SK-N-MC (cell line): ENCODE results near the gene XRCC4.
"Not testable (repeated sequence)": the region's sequence is repeated elsewhere in the genome, so short reads cannot be mapped to it uniquely, and the experiment has no call there.

Experiments
- DNase-seq: peaks from one replicate; pipeline ENCODE4 v3.0.0-alpha.2; 2011; ENCODE audit warnings: low read depth, low spot score
- H3K27ac ChIP-seq: fragments of 200-600 bp; sonication (generic); 2 replicates; pipeline ENCODE4 v1.5.1; 2016; ENCODE audit warnings: mixed run types
- H3K36me3 ChIP-seq: fragments of 200-600 bp; sonication (generic); 2 replicates; pipeline ENCODE4 v1.6.1; 2017; ENCODE audit warnings: antibody characterized with exemption, low read length, mixed read lengths; ENCODE audit not compliant: insufficient read depth
- H3K4me3 ChIP-seq: fragments of 200-600 bp; sonication (generic); 2 replicates; pipeline ENCODE4 v1.5.1; 2016
- H3K9ac ChIP-seq: fragments of 200-600 bp; sonication (generic); 2 replicates; pipeline ENCODE4 v1.8.0; 2017; ENCODE audit warnings: mixed run types, mixed read lengths; ENCODE audit not compliant: insufficient read length
- H3K9me3 ChIP-seq: fragments of 200-600 bp; sonication (generic); 2 replicates; pipeline ENCODE4 v1.6.1; 2017; ENCODE audit warnings: low read depth, mild to moderate bottlenecking, antibody characterized with exemption, low read length, moderate library complexity, mixed read lengths
- EZH2 ChIP-seq: fragments of 200-600 bp; sonication (generic); IDR thresholded peaks from one replicate; pipeline ENCODE4 v1.6.1; 2017; ENCODE audit warnings: antibody characterized with exemption
- FOXP2 ChIP-seq: optimal IDR thresholded peaks from 2 replicates; pipeline ENCODE3; 2011; ENCODE audit warnings: mild to moderate bottlenecking, moderate library complexity; ENCODE audit not compliant: insufficient read depth; ENCODE audit errors: extremely low read length, control extremely low read depth
- POLR2AphosphoS5 ChIP-seq: IDR thresholded peaks from 2 replicates; pipeline ENCODE4 v1.6.1; 2012; ENCODE audit warnings: mild to moderate bottlenecking, low read depth, low read length, borderline replicate concordance

Gene XRCC4

GRCh38 chr5:83251849-83252248, 174.5 kb downstream of the XRCC4 start:
- Histone ChIP-seq H3K4me3 (no peak overlapping the region), H3K9me3 (no peaks in the 10 kb centered on the region), H3K9ac (no peak overlapping the region), H3K27ac (no peak overlapping the region), H3K36me3 (no peaks in the 10 kb centered on the region)
- no peak for DNase-seq
- TF ChIP-seq EZH2 (no peak), POLR2AphosphoS5 (no peak), FOXP2 (no peak)

DNA sequence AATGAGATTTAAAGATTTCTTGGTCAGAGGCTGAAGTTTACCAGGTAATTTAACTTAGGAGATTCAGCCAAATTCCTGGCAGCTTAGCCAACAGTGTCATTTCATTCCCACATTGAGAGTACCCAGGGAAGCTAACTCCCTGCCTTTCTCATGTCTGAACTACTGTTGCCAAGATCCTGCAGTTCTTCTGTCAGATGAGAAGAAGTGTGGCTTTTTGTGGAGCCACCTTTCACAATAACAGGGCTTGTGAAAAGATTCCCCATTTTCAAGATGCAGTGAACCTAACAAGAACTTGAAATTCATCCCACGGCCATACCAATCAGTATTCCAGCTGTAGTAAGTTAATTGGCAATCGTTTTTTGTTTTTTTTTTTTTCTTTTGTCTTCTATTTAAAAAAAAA, 176.4 kb downstream of the XRCC4 start:
- no peak overlapping the region for H3K4me3 ChIP-seq
- DNase-seq = no peak
- H3K27ac ChIP-seq = no peak overlapping the region
- no peak overlapping the region for H3K9ac ChIP-seq
- no peaks in the 10 kb centered on the region for H3K36me3 ChIP-seq
- TF ChIP-seq EZH2 (no peak), POLR2AphosphoS5 (no peak), FOXP2 (no peak)
- no peaks in the 10 kb centered on the region for H3K9me3 ChIP-seq

- no peaks in the 10 kb centered on the region for H3K9me3 ChIP-seq
- no peak for DNase-seq
Measured at GRCh38 chr5:83255268-83255667, 177.9 kb downstream of the XRCC4 start.

DNA sequence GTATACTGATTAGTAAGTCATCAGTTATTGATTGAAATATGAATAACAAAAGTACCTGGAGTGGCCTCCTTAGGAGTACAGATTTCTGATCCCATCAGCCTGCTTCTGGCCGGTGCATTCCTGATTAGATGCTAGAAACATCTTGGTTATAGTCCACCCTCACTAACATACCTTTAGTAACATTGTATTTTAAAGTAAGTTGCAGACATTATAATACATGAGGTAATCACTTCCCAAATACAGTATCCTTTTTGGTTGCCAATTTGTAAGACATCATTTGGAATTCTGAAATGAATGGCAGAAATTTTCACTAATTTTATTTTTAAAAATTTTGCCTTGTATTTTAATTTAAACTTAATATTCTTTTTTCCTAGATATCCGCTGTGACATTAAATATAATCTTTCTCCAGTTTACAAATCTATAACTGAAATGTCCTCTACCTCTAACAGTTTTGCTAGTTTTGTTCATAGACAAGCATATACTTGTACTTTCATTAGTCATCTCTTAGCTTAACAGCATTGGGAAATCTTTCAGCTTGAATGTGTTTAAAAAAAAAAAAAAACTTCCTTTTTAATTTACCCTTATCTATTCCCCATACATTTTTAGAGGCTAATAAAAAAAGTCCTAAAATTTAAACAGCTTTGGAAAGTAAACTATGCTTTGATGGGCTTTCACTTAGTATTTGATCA, 178.9 kb downstream of the XRCC4 start:
- H3K9me3 ChIP-seq = no peaks in the 10 kb centered on the region
- H3K9ac ChIP-seq = no peak overlapping the region
- TF ChIP-seq EZH2 (no peak), POLR2AphosphoS5 (no peak), FOXP2 (no peak)
- H3K4me3 ChIP-seq = no peak overlapping the region
- DNase-seq = no peak
- H3K36me3 ChIP-seq = no peaks in the 10 kb centered on the region
- no peak overlapping the region for H3K27ac ChIP-seq

More at GRCh38 chr5:83255268-83255667, 177.9 kb downstream of the XRCC4 start:
- TF ChIP-seq EZH2 = no peak
- H3K36me3 ChIP-seq = no peaks in the 10 kb centered on the region
- H3K4me3 ChIP-seq = no peak overlapping the region
- no peak overlapping the region for H3K27ac ChIP-seq
- no peak overlapping the region for H3K9ac ChIP-seq

DNA sequence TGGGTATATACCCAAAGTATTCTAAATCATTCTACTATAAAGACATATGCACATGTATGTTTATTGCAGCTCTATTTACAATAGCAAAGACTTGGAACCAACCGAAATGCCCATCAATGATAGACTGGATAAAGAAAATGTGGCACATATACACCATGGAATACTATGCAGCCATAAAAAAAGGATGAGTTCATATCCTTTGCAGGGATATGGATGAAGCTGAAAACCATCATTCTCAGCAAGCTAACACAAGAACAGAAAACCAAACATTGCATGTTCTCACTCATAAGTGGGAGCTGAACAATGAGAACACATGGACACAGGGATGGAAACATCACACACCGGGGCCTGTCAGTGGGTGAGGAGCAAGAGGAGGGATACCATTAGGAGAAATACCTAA, 180.3 kb downstream of the XRCC4 start:
- not testable (repeated sequence) for H3K27ac ChIP-seq, H3K9me3 ChIP-seq, DNase-seq, H3K9ac ChIP-seq, H3K36me3 ChIP-seq, H3K4me3 ChIP-seq

DNA sequence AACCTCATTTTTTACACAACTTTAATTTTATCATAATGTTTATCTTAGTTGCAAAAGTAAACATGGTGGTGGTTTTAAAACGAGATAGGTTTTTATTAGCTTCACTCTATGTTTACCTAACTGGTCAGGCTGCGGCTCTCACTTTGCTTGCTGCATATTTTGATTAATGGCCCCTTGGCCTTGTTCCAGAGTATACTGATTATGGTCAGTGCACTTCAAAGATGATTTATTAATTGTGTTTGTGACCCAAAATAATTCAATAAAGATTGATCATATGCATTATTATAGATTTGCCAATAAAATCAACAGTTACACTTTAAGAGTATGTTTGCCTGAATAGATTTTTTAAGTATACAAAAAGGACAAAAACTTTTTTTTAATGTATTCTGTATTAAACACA, 188.0 kb downstream of the XRCC4 start:
- no peak overlapping the region for H3K27ac ChIP-seq
- H3K4me3 ChIP-seq = no peak overlapping the region
- DNase-seq = no peak
- no peaks in the 10 kb centered on the region for H3K9me3 ChIP-seq
- no peak overlapping the region for H3K9ac ChIP-seq
- H3K36me3 ChIP-seq = no peaks in the 10 kb centered on the region
- TF ChIP-seq FOXP2 = no peak
- TF ChIP-seq POLR2AphosphoS5 = no peak

DNA sequence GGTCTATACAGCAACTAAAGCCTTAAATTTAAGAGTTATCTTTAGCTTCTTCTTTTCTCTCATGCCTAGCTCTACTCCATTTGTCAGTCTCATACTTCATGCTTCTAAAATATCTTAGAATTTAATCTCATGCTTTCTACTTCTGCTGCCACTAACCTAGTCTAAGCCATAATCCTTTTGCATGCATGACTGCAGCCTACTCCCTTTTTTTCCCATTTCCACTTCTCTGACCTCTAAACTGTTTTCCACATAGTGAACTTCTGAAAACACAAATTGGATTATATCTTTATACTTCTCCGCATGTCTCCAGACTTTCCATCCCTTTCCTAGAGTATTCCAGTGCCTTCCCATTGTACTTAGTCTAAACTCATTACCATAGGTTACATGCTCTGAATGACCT, 193.0 kb downstream of the XRCC4 start:
- Histone ChIP-seq H3K4me3 (no peak overlapping the region), H3K9me3 (no peaks in the 10 kb centered on the region), H3K27ac (no peak overlapping the region), H3K9ac (no peak overlapping the region), H3K36me3 (no peaks in the 10 kb centered on the region)
- no peak for TF ChIP-seq POLR2AphosphoS5
- TF ChIP-seq EZH2 = no peak
- no peak for DNase-seq

GRCh38 chr5:83277154-83277553, 199.8 kb downstream of the XRCC4 start:
- no peak overlapping the region for H3K9ac ChIP-seq
- H3K4me3 ChIP-seq = no peak overlapping the region
- H3K9me3 ChIP-seq = no peaks in the 10 kb centered on the region
- no peak overlapping the region for H3K27ac ChIP-seq
- no peaks in the 10 kb centered on the region for H3K36me3 ChIP-seq
- DNase-seq = no peak
- TF ChIP-seq POLR2AphosphoS5 (no peak), FOXP2 (no peak), EZH2 (no peak)

DNA sequence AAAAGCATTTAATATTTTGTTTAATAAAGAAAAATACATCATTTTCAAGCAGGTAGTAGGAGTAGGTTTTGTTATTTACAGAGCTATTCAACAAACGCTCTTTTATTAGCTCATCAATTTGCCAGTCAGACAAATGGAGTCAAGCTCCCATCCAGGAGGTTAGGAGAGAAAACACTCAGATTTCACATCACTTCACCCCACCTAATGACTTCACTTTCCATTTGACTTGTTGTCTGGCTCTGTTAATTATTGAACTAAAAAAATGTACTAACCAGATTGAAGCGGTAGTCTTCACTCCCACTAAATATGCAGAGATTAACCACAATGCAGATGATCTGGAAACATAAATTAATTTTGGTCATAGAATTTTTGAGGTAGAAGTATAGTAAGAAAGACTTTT, 200.6 kb downstream of the XRCC4 start:
- no peaks in the 10 kb centered on the region for H3K36me3 ChIP-seq
- DNase-seq = no peak
- H3K27ac ChIP-seq = no peak overlapping the region
- no peaks in the 10 kb centered on the region for H3K9me3 ChIP-seq
- TF ChIP-seq FOXP2 = no peak
- no peak for TF ChIP-seq POLR2AphosphoS5
- no peak overlapping the region for H3K9ac ChIP-seq
- no peak overlapping the region for H3K4me3 ChIP-seq

- Histone ChIP-seq H3K9me3 (no peaks in the 10 kb centered on the region), H3K36me3 (no peaks in the 10 kb centered on the region), H3K27ac (no peak overlapping the region), H3K9ac (no peak overlapping the region), H3K4me3 (no peak overlapping the region)
- no peak for TF ChIP-seq EZH2
- no peak for TF ChIP-seq FOXP2
- DNase-seq = no peak
Measured at GRCh38 chr5:83281176-83281575, 203.8 kb downstream of the XRCC4 start.
